CD4-positive, alpha-beta T cell treated with Interleukin-6 at 100 ng/mL for 8 hours (primary cell): ENCODE data around the gene S1PR2.
A peak's percentile ranks its signal among the peaks of the same experiment; 100 is the strongest.
"Not testable (repeated sequence)": the region's sequence is repeated elsewhere in the genome, so short reads cannot be mapped to it uniquely, and the experiment has no call there.

Experiments used
- DNase-seq: peaks from one replicate; pipeline ENCODE4 v3.0.0-alpha.2; 2020; ENCODE audit warnings: mixed read lengths, low spot score

S1PR2 gene

GRCh38 chr19:10223488-10224213 lies 7.5 kb downstream of the S1PR2 start:
- DNase-seq: no peak

DNA sequence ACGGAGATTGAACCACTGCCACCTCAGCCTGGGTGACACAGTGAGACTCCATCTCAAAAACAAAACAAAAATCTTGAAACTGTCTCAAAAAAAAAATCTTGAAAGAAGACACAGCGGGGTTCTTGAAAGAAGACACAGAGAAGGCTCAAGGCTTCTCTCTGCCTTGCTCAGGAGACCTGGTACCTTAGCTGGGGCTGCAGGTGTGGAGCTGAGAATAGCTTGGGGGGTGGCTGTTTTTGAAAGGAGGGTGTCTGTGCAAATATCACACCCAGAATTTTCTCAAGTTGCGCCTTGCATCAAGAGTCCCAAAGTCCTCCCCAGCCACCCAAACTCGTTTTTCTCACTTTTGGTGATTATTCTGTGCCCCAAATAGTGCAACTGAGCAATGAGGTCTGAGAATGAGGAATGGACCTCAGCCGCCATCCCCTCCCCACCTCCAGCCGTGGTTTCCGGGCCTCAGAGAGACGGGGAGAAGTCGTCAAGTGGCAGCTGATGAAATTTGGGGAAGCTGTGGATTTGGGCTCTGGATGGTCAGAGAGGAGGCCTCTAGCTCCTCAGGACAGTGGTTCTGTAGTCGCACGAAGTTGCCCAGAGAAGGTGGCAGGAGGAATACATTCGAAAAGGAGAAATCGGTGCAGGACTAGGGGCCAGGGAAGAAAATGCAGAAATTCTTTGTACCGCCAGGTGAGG lies 8.8 kb downstream of the S1PR2 start:
- DNase-seq: no peak

DNA sequence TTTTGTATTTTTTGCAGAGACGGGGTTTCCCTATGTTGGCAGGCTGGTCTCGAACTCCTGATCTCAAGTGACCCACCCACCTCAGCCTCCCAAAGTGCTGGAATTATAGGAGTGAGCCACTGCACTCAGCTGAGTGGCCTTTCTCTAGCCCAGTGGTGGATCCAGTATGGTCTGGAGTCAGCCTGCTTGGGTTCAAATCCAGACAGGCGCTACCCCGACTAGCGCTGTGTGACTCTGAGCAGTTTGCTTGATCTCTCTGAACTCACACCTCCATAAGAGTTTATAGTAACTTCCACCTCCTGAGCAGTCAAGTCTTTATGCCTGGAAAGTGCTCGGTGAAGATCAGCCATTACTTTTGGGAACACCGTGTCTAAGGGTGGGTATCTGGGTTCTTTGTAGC lies 10.4 kb downstream of the S1PR2 start:
- DNase-seq: no peak

DNA sequence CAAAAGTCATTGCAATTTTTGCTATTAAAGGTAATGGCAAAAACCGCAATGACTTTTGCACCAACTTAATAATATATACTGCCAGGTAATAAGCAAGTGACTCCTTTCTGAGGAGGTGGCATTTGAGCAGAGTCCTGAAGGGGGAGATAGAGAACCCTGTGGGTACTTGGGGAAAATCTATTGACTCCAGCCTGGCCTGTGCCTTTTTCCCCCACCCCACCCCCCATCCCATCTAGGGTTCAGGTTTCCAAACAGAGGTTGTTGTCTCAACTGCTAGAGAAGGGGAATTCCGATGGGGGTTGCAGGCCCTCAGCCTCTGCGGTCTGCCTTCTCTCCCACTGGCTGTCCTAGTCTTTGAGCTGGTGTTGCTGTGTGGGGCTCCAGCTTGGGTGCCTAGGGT lies 11.5 kb downstream of the S1PR2 start:
- peak; percentile 43 for DNase-seq

- DNase-seq: no peak
Measured at GRCh38 chr19:10217085-10217484, 14.0 kb downstream of the S1PR2 start.

DNA sequence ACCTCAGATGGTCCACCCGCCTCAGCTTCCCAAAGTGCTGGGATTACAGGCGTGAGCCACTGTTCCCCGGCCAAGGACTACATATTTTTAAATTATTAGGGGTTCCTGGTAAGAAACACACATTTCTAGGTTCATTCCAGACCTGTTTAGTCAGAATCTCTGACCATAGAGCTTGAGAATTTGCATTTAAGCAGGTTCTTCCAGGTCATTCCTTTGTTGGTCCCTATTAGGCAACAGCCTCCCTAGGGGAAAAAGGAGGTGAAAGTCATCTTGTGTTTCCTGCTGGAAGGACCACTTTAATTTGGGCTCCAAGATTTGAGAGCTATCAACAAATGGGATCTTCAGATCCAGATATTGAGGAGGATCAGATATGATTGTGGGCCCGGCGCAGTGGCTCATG lies 16.3 kb downstream of the S1PR2 start:
- DNase-seq: no peak

DNA sequence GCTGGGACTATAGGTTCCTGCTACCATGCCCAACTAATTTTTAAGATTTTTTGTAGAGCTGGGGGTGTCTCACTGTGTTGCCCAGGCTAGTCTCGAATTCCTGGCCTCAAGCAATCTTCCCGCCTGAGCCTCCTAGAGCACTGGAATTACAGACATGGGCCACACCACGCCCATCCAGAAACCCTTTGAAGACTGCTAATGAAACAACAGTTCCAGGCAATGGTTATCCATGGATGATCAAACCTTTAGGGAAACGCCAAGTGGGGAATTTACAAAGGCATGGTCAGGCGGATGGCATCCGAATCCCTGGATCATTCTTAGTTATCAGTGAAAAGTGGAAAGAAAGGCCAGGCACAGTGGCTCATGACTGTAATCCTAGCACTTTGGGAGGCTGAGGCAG lies 19.4 kb downstream of the S1PR2 start:
- DNase-seq: no peak

DNA sequence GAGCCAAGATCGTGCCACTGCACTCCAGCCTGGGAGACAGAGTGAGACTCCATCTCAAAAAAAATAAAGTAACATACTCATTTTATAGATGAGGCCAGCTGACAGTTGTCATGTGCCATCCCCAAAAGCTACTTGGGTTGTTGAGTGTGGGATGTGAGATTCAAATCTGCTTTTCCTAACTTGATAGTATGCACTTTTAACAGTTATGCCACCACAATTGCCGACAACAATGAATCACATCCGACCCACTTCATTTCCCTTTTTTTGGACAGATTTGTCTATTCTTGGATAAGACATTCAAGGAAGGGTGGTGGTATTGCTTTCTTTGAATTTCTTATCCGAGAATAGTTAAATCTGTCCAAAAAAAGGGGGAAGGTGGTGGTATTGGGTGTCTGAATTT lies 20.1 kb downstream of the S1PR2 start:
- DNase-seq: no peak

- DNase-seq: no peak
Measured at GRCh38 chr19:10209315-10209714, 21.8 kb downstream of the S1PR2 start.

DNA sequence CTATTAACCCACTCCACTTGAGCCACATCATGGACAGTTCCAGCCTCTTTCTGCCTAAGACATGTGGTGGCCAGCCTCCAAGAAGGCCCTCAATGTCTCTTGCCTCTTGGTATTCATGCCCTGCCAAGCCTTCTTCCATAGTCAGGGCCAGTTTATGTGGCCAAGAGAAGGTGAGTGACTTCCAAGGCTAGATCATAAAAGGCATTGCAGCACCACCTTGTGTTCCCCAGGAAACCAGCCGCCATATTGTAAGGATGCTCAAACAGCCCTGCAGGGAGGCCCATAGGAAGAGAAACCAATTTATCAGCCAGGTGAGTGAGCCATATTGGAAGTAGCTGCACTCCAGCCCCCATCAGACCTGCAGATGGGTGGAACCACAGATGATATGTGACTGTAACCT lies 24.1 kb downstream of the S1PR2 start:
- DNase-seq: no peak

DNA sequence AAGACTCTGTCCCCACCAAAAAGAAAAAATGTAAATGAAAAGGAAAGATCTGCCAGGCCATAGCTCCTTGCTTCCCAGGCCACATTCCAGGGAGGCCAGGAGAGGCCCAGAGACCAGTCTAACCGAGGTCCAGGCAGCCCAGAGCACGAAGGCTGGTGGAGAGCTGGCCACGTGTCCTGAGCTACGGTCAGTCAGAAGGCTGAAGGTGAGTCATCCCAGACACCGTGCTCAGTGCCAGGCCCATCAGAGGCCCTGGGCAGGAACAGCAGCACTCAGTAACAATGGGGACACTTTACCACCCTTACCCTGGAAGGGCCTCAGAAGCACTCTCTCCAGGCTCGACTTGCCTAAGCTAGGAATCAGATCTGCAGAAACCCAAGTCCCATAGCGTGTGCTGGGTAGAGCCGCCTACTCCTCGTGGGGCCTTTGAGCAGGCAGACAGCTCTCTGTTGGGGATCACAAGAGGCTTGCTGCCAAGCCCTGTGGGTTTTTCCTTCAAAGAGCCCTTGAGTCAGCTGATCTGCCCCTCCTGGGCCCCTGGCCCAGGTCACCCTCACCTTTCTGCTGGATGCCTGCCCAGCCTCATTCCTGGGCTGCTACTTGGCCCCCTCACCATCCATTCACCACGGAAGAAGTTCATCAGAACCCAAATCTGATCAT lies 24.8 kb downstream of the S1PR2 start:
- no peak for DNase-seq

DNA sequence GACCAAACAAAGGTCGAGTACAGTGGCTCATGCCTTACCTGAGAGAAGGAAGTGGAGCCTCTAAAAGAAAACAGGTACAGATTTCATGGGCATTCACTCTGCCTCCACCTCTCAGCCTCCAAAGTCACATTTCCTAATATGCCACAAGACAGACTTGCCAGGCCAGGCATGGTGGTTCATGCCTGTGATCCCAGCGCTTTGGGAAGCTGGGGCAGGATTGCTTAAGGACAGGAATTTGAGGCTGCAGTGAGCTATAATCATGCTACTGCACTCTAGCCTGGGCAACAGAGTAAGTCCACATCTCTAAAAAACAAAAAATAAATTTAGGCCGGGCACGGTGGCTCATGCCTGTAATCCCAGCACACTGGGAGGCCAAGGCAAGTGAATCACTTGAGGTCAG lies 25.5 kb downstream of the S1PR2 start:
- no peak for DNase-seq

DNA sequence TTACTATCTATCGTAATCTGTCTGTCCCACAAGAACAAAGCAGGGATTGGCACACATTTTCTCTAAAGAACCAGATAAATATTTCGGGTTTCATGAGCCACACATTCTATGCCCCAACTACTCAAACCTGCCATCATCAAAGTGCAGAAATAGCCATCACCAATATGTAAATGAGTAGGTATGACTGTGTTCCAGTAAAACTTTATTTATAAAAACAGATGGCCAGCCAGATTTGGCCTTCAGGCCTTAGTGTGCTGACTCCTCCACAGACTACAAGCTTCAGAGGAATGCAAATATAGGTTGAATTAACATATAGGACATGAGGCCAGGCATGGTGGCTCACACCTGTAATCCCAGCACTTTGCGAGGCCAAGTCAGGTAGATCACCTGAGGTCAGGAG lies 27.4 kb downstream of the S1PR2 start:
- DNase-seq: no peak

DNA sequence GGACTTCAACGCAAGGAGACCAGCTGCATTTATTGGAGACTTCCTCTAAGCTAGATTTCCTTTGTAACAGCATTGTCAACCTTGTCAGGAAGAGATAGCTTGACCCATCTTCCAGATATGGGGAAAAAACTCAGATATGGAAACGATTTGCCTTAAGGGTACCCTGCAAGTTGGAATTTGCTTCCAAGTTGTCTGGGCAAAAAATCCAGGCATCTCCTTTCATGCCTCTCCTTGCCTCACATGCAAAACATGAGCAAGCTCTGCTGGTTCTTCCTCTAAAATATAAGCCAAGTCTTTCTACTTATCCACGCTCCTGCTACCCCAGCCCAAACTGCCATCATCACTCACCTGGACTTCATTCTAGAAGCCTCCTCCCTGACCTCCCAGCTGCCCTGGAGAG lies 30.0 kb downstream of the S1PR2 start:
- DNase-seq: no peak

GRCh38 chr19:10200101-10200500 lies 31.0 kb downstream of the S1PR2 start:
- not testable (repeated sequence) for DNase-seq

DNA sequence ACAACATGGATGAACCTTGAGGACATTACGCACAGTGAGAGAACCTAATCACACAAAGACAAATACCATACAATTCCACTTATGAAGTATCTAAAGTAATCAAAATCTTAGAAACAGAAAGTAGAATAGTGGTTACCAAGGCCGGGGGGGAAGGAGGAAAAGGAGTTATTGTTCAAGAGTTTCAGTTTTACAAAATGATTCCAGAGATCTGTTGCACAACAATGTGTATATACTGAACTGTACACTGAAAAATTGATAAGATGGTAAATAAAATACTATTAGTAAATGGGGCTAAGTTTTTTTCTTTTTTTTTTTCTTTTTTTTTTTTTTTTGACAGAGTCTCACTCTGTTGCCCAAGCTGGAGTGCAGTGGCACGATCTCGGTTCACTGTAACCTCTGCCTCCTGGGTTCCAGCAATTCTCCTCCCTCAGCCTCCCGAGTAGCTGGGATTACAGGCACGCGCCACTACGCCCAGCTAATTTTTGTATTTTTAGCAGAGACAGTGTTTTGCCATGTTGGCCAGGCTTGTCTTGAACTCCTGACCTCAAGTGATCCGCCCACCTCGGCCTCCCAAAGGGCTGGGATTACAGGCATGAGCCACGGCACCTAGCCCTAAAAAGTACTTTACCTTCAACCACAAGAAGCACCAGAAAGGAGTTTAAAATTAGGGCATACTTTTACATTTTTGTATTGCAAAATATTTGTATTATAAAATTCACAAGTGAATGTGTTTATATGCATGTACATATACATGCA lies 32.1 kb downstream of the S1PR2 start:
- DNase-seq: peak; percentile 12

- no peak for DNase-seq
Measured at GRCh38 chr19:10195199-10195519, 36.0 kb downstream of the S1PR2 start.

DNA sequence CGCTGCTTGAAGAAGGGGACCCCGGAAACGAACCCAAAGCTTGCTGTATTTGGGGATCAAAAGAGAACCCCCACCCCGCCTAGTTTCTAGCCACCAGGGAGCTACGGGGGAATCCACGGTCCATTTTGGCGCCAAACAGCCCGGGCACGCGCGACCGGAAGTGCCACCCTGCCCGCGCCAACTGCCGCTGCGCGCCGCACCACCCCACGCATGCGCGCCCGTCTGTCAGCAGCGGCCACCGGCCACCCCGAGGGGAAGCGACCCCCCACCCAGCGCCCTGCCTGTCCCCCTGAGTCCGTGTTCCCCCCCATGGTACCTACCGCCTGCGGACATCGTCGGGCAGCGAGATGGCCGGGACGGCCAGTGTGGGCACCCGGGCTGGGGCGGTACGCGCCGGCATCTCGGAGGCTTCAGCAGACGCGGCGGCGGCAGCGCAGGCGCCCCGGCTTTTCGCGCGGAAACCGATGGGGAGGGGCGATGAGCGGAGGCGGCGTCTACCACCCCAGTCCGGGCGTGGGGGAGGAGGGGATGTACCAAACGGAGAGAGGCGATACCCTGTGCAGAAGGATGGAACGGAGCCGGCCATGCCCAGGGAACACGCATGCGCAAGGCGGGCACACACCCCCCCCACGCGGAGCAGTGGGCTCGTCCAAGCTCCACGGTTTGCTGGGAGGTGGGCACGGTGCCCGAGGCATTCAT lies 36.5 kb downstream of the S1PR2 start, which contains the start of gene DNMT1:
Gene DNMT1, minus strand, starts transcription at position 454 of the 699 bp plus-strand sequence. Its CDS starts 54 bp downstream, at position 400.
- peak; percentile 97 for DNase-seq

GRCh38 chr19:10193790-10194499 lies 37.2 kb downstream of the S1PR2 start:
- peak; percentile 9 for DNase-seq

- DNase-seq: no peak
Measured at GRCh38 chr19:10192922-10193321, 38.2 kb downstream of the S1PR2 start.

DNA sequence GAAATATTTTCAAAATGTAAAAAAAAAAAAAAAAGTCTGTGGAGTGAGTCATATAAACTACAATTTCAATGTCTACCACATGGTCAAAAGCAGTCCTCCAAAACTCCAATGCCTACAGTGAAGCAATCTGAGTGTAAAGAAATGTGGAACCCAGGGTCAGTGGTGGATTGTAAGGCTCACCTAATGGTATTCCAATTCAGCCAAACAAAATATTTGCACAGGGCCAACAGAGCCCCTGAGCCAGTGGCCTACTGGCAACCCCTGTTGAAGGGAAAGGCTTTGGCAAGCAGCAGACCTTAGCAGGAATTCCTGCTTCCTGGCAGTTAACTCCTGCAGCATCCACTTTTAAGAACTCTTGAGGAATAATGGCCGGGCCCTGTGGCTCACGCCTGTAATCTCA lies 39.8 kb downstream of the S1PR2 start:
- DNase-seq: no peak
